Hepatocyte (in vitro differentiated cells): ENCODE results near the gene BCAP31.

ENCODE experiments used
- EZH2 ChIP-seq: fragments of 200-600 bp; sonication (generic); IDR thresholded peaks from 2 replicates; pipeline ENCODE4 v1.6.1; 2016; ENCODE audit warnings: antibody characterized with exemption, mild to moderate bottlenecking, borderline replicate concordance
- TF ChIP-seq, protein P1 (sequence below): fragments of 200-600 bp; sonication (generic); IDR thresholded peaks from 2 replicates; pipeline ENCODE4 v1.5.1; 2016; ENCODE audit warnings: antibody characterized with exemption, mild to moderate bottlenecking; ENCODE audit not compliant: poor library complexity

DNA sequence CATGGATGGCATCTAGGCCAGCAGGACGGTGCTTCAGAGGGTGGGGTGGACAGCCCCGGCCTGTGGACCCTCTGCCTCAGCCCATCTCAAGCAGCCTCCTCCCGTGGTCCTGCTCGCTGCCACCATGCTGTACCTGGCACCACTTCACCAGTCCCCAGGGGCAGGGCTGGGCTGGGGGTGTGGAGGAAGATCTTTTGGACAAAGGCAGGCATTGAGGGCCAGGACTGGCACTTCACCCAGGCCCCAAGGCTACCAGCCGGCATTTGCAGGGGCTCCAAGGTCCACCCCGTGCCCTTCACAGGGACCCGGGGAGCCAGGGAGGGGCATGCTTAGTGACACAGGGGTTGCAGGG is 40.6 kb upstream of the BCAP31 start:
- TF ChIP-seq, protein P1, sequence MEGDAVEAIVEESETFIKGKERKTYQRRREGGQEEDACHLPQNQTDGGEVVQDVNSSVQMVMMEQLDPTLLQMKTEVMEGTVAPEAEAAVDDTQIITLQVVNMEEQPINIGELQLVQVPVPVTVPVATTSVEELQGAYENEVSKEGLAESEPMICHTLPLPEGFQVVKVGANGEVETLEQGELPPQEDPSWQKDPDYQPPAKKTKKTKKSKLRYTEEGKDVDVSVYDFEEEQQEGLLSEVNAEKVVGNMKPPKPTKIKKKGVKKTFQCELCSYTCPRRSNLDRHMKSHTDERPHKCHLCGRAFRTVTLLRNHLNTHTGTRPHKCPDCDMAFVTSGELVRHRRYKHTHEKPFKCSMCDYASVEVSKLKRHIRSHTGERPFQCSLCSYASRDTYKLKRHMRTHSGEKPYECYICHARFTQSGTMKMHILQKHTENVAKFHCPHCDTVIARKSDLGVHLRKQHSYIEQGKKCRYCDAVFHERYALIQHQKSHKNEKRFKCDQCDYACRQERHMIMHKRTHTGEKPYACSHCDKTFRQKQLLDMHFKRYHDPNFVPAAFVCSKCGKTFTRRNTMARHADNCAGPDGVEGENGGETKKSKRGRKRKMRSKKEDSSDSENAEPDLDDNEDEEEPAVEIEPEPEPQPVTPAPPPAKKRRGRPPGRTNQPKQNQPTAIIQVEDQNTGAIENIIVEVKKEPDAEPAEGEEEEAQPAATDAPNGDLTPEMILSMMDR = no peak
- TF ChIP-seq EZH2 = no peak
